Calu3 (cell line): ENCODE data around the gene PPP1R16B. TPM values are rescaled to one million over a fixed set of nuclear protein-coding genes. Genes with fewer than 3 reads are reported as not detected.
A peak's percentile ranks its signal among the peaks of the same experiment; 100 is the strongest.

Source experiments
- BruUV-seq: library from RNA; stranded (reverse); fragments of 400-500 nt; replicated peaks from 2 replicates; lab custom pipeline; 2021; lab: Mats Ljungman, UMichigan
- CTCF ChIA-PET: fragments of 300-600 bp; sonication (Branson Sonifier 250); formaldehyde crosslinking; loops from one replicate; lab custom pipeline; 2022; ENCODE audit warnings: antibody characterized with exemption; lab: Charles Lee
- DNase-seq: peaks from one replicate; pipeline ENCODE4 v3.0.0; 2022
- H3K27ac Mint-ChIP-seq: one replicate; pipeline ENCODE4 v1.8.0; 2022; ENCODE audit warnings: mixed read lengths; ENCODE audit not compliant: unreplicated experiment
- H3K27me3 Mint-ChIP-seq: one replicate; pipeline ENCODE4 v1.8.0; 2022; ENCODE audit warnings: mixed read lengths; ENCODE audit not compliant: unreplicated experiment
- H3K36me3 Mint-ChIP-seq: one replicate; pipeline ENCODE4 v1.8.0; 2022; ENCODE audit warnings: mild to moderate bottlenecking, moderate library complexity, mixed read lengths; ENCODE audit not compliant: insufficient read depth, unreplicated experiment
- H3K4me1 Mint-ChIP-seq: one replicate; pipeline ENCODE4 v1.8.0; 2022; ENCODE audit warnings: mild to moderate bottlenecking, low read depth, mixed read lengths; ENCODE audit not compliant: unreplicated experiment
- H3K4me3 Mint-ChIP-seq: one replicate; pipeline ENCODE4 v1.8.0; 2022; ENCODE audit warnings: mild to moderate bottlenecking, low read depth, moderate library complexity, mixed read lengths; ENCODE audit not compliant: unreplicated experiment
- H3K9me3 Mint-ChIP-seq: one replicate; pipeline ENCODE4 v1.8.0; 2022; ENCODE audit warnings: low read depth, mixed read lengths; ENCODE audit not compliant: unreplicated experiment
- intact Hi-C: fragments of 100-400 bp; cut with micrococcal nuclease; formaldehyde crosslinking; loops from one replicate; pipeline ENCODE4 v1.10.0; 2022; ENCODE audit not compliant: unreplicated experiment
- total RNA-seq: library from RNA; stranded (reverse); gene quantifications from 2 replicates; pipeline ENCODE4 v1.2.3, GENCODE V29; 2022
- TF ChIP-seq, protein P1 (sequence below): fragments of 200-600 bp; IDR thresholded peaks from one replicate; pipeline ENCODE4 v1.8.0; 2022; ENCODE audit warnings: antibody characterized with exemption; ENCODE audit not compliant: unreplicated experiment

The PPP1R16B gene
- total RNA-seq, 1 experiment from 2014 or later: not detected

DNA sequence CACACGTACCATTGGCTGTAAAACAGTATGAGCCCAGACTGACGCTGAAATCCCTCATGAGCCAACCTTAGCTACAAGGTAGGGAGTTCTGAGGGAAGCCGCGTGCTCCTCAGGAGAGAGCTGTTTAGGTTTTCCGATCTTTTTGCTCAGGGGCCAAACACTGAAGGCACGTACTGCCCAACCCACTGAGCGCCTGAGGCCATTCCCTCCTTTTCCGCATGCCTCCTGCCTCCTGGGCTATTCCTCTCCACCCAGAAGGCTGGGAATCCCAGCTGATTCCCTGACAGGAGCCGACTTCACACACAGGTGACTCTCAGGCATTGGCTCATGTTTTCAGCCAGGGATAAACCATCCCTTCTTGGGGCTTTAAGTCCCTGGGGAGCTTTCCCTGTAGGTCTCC lies 115.4 kb downstream of the PPP1R16B start:
- intact Hi-C loops: no loop called here
- Mint-ChIP-seq H3K36me3 (peaks cover 5% of the 10 kb centered on the region), H3K9me3 (peaks cover 3% of the 10 kb centered on the region), H3K4me3 (no peak overlapping the region), H3K27me3 (peaks cover 43% of the 10 kb centered on the region), H3K4me1 (peaks cover 11% of the 10 kb centered on the region), H3K27ac (no peak overlapping the region)
- CTCF ChIA-PET: interaction anchor here (0.6 to 1.6 kb wide), 3 partner anchors 12 to 1992 kb away, joined by 5 to 7 read pairs (median 5); no protein-coding TSS in a partner anchor
- TF ChIP-seq, protein P1, sequence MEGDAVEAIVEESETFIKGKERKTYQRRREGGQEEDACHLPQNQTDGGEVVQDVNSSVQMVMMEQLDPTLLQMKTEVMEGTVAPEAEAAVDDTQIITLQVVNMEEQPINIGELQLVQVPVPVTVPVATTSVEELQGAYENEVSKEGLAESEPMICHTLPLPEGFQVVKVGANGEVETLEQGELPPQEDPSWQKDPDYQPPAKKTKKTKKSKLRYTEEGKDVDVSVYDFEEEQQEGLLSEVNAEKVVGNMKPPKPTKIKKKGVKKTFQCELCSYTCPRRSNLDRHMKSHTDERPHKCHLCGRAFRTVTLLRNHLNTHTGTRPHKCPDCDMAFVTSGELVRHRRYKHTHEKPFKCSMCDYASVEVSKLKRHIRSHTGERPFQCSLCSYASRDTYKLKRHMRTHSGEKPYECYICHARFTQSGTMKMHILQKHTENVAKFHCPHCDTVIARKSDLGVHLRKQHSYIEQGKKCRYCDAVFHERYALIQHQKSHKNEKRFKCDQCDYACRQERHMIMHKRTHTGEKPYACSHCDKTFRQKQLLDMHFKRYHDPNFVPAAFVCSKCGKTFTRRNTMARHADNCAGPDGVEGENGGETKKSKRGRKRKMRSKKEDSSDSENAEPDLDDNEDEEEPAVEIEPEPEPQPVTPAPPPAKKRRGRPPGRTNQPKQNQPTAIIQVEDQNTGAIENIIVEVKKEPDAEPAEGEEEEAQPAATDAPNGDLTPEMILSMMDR: no peak
- no TSS peak for BruUV-seq
- no peak for DNase-seq

DNA sequence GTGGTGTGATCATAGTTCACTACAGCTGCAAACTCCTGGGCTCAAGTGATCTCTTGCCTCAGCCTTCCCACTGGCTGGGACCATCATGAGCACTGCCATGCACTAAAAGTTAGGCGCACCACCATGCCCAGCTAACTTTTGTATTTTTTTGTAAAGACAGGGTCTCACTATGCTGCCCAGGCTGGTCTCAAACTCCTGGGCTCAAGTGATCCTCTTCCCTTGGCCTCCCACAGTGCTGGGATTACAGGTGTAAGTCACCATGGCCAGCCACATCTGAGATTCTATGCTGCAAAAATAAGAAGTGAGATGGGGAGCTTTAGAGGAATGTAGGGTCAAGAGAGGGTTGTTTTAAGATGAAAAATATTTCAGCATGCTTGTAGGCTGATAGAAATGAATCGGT lies 119.2 kb downstream of the PPP1R16B start:
- TF ChIP-seq, protein P1: no peak
- H3K4me3 Mint-ChIP-seq: no peak overlapping the region
- H3K4me1 Mint-ChIP-seq: peaks cover 33% of the 10 kb centered on the region
- H3K9me3 Mint-ChIP-seq: peaks cover 3% of the 10 kb centered on the region
- peaks cover 22% of the 10 kb centered on the region for H3K27me3 Mint-ChIP-seq
- peaks cover 44% of the 10 kb centered on the region for H3K36me3 Mint-ChIP-seq
- no peak for DNase-seq
- H3K27ac Mint-ChIP-seq: peak overlapping the region; percentile 3
- BruUV-seq: no TSS peak
- intact Hi-C loops: no loop called here
- CTCF ChIA-PET: no interaction called here

GRCh38 chr20:38926142-38926933 lies 120.8 kb downstream of the PPP1R16B start, which contains the start of gene FAM83D:
Gene FAM83D (plus strand): TSS chr20:38926417. CDS start chr20:38926443, 26 bp downstream.
- H3K9me3 Mint-ChIP-seq: peaks cover 3% of the 10 kb centered on the region
- H3K4me3 Mint-ChIP-seq: peak within 1 kb of the TSS; percentile 78
- H3K4me1 Mint-ChIP-seq: peaks cover 47% of the 10 kb centered on the region
- H3K36me3 Mint-ChIP-seq: peaks cover 48% of the 10 kb centered on the region
- TF ChIP-seq, protein P1: no peak
- peak within 1 kb of the TSS; percentile 75 for H3K27ac Mint-ChIP-seq
- CTCF ChIA-PET: interaction anchor here (0.6 to 1.8 kb wide), 13 partner anchors 18 to 161 kb away, joined by 3 to 14 read pairs (median 3); partner anchors contain the start of gene DHX35
- no TSS peak for BruUV-seq
- intact Hi-C loops: loop anchor here (1.0 kb wide), 1 partner anchor 122 kb away; no protein-coding TSS in a partner anchor
- peaks cover 5% of the 10 kb centered on the region for H3K27me3 Mint-ChIP-seq
- DNase-seq: peak; percentile 100

- TF ChIP-seq, protein P1: no peak
- Mint-ChIP-seq H3K9me3 (peaks cover 3% of the 10 kb centered on the region), H3K27me3 (no peaks in the 10 kb centered on the region), H3K4me1 (peaks cover 49% of the 10 kb centered on the region), H3K36me3 (peaks cover 48% of the 10 kb centered on the region), H3K27ac (peak overlapping the region; percentile 75), H3K4me3 (peak overlapping the region; percentile 78)
- TSS peak; percentile 38 for BruUV-seq
- no peak for DNase-seq
- CTCF ChIA-PET: interaction anchor here (0.7 to 1.8 kb wide), 6 partner anchors 35 to 151 kb away, joined by 3 to 14 read pairs (median 4); partner anchors contain the start of gene DHX35
- intact Hi-C loops: loop anchor here (1.0 kb wide), 1 partner anchor 121 kb away; no protein-coding TSS in a partner anchor
Measured at GRCh38 chr20:38926934-38927616, 121.6 kb downstream of the PPP1R16B start.
